NCI-H1105 treated with DMSO at 0.1 percent for 48 hours (cell line): Measurements from ENCODE around the gene MSL3B.
A peak's percentile ranks its signal among the peaks of the same experiment; 100 is the strongest.

Source experiments
- DNase-seq: peaks from one replicate; lab custom pipeline; 2025; lab: John Stamatoyannopoulos, UW

The MSL3B gene

DNA sequence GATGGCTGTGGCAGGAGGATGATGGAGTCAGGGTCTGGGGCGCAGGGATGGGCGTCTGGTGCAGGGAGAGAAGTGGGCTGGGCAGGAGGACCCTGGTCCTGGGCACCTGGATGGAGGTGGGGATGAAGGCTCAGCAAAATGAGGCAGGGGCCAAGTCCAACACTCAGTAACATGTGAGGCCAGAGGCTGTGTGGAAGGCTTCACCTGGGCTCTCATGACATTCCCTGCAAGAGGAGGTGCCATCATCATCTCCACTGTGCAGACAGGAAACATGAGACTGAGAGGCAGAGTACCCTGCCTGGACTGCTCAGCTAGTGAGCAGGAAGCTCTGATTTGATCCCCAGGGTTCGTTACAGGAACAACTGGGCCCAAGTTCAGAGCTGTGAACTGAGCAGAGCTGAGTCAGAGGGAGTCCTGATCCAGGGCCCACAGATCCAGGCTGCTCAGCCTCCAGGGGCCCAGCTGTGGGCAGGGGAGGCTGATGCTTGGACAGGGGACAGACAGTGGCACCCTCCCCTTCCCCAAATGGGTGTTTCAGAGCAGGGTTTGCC, 50.8 kb downstream of the MSL3B start:
- DNase-seq = no peak

DNA sequence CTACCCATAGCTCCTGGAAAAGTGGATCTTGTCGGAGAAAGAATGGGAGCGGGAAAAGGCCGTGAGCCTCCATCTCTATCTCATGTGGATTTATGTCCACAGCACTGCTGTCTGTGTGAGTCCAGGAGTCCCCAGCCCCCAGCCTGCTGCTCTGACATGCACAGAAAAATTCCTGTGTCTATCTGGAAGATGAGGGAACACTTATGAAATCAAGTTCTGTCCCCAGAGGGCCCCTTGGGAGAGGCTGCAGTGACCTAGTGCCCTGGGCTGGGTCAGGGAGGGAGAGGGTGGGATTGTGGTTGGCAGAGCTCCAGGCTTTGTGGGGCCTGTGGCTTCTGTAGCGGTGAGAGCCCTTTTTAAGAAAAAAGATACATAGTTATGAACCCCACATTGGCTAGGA, 51.4 kb downstream of the MSL3B start:
- no peak for DNase-seq

DNA sequence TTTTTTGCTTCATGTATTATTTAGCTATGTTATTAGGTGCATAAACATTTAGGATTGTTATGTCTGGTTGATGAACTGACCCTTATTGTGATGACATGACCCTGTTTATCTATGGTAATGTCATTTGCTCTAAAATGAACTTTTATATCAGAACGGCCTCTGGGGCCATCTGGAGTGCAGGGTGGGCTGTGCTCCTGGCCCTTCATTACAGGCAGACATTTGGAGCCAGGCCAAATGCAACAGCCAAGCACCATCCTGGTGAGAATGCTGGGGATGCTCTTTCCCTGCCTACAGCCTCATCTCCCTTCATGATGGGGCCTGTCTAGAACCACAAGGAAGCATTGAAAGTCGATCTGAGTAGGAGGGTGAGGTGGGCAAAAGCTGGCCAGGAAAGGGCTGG, 51.9 kb downstream of the MSL3B start:
- DNase-seq = peak; percentile 33

DNA sequence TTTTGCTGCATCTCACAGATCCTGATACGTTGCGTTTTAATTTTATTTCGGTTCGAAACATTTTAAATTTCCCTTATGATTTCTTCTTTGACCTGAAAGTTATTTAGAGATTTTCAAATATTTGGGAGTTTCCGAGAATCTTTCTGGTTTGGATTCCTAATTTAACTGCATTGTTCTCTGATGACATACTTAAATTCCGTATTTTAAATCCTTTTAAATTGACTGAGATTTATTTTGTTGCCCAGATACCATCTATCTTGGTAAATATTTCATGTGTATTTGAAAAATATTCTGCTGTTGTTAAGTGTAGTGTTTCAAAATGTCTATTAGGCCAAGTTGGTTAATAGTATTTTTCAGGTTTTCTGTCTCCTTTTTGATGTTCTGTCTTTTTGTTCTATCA, 52.3 kb downstream of the MSL3B start:
- DNase-seq = no peak
